NT2/D1 (cell line): ENCODE measurements around the gene RAB7B.

Source experiments
- YY1 ChIP-seq: IDR thresholded peaks from 2 replicates; pipeline ENCODE4 v1.6.1; 2011; ENCODE audit not compliant: insufficient read length, insufficient read depth
- ZNF274 ChIP-seq: IDR thresholded peaks from 2 replicates; pipeline ENCODE4 v1.6.1; 2011; ENCODE audit warnings: mild to moderate bottlenecking, low read depth, low read length

DNA sequence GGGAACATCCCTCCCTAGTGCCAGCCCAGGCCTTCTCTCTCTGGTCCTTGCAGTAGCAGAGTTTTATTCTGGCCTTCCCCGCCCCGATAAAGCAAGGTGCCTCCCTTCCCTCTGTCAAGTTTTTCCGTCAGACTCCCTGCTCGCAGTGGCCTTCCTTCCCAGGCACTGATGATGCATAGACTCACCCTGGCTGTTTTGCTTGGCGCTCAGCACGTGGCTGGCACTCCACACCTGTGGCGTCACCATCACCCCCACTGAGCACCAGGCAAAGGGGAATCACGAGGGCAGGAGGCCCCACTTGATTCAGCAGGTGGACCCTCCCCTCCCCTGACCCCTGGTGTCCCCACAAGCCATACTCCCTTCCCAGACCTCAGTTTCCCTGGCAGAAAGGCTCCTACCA lies 67.3 kb downstream of the RAB7B start:
- TF ChIP-seq ZNF274: no peak
- TF ChIP-seq YY1: no peak
